Testis (tissue), 3 donors: ENCODE results near the gene FRMD5. TPM values are rescaled to one million over a fixed set of nuclear protein-coding genes. Genes with fewer than 3 reads are reported as not detected.

Source experiments
- DNase-seq: peaks from one replicate; pipeline ENCODE4 v3.0.0-alpha.2; 2019
- H3K27ac ChIP-seq, 2 donors: fragments of 200-600 bp; sonication (generic); one replicate each; pipeline ENCODE4 v1.5.1; 2019
- H3K27me3 ChIP-seq: fragments of 200-600 bp; sonication (generic); one replicate; pipeline ENCODE4 v1.5.1; 2019
- H3K36me3 ChIP-seq: fragments of 200-600 bp; sonication (generic); one replicate; pipeline ENCODE4 v1.5.1; 2017; ENCODE audit warnings: low read depth; ENCODE audit errors: missing control alignments
- H3K4me1 ChIP-seq: fragments of 200-600 bp; sonication (generic); one replicate; pipeline ENCODE4 v1.5.1; 2019
- H3K4me3 ChIP-seq, 2 donors: fragments of 200-600 bp; sonication (generic); one replicate each; pipeline ENCODE4 v1.5.1; 2017 to 2019
- H3K9me3 ChIP-seq: fragments of 200-600 bp; sonication (generic); one replicate; pipeline ENCODE4 v1.5.1; 2017
- POLR2A ChIP-seq: fragments of 450-650 bp; IDR thresholded peaks from one replicate; pipeline ENCODE4 v1.6.1; 2017; ENCODE audit warnings: antibody characterized with exemption, mild to moderate bottlenecking, moderate library complexity
- WGBS, 2 donors: methylation state at CpG; one replicate each; pipeline ENCODE4 v1.1.5; 2018; 5-methylcytosine and 5-hydroxymethylcytosine counted together
- intact Hi-C: fragments of 100-400 bp; cut with DNase I; formaldehyde crosslinking; loops from one replicate; pipeline ENCODE4 v1.15.1; 2023; ENCODE audit warnings: low total_unique reads
- polyA plus RNA-seq: library from polyadenylated mRNA; stranded (reverse); fragments of 350-450 nt; fragmentation: Illumina TruSeq; extraction: RNeasy Lipid Tissue Mini Kit (QIAGEN cat#74804); gene quantifications from one replicate; pipeline ENCODE4 v1.2.3, GENCODE V29; 2014; ENCODE audit warnings: low read depth, low replicate concordance; ENCODE audit not compliant: insufficient read depth
- total RNA-seq, 2 donors: library from RNA; depleted of rRNA; stranded (reverse); fragments of >200 nt; gene quantifications; one replicate each; pipeline ENCODE4 v1.2.3, GENCODE V29; 2016
- TF ChIP-seq, protein P1 (sequence below), 3 experiments: fragments of 450-650 bp in 2 of 3; fragments of 200-600 bp in 1 of 3; sonication (generic) in 1 of 3; IDR thresholded peaks; one replicate each; pipeline ENCODE4 v1.5.1; 2016 to 2019; ENCODE audit warnings: antibody characterized with exemption in 3 of 3, mild to moderate bottlenecking in 2 of 3, moderate library complexity in 1 of 3

Gene FRMD5
- total and polyA plus RNA-seq, 3 donors from 2014 or later = 10.5 to 12.3 (median 10.6) TPM

DNA sequence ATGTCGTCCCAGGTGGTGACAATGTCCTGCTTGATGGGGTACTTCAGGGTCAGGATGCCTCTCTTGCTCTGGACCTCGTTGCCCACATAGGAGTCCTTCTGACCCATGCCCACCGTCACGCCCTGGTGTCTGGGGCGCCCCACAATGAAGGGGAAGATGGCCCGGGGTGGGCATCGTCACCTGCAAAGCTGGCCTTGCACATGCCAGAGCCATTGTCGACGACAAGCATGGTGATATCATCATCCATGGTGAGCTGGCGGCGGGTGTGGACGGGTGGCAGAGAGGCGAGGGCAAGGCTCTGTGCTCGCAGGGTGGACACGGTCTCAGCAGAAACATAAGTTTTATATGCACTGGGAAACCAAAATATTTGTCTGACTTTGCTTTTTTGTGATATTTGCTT lies 205.1 kb downstream of the FRMD5 start:
- Histone ChIP-seq H3K27ac (no peak overlapping the region), H3K9me3 (no peaks in the 10 kb centered on the region), H3K4me3 (no peak overlapping the region), H3K36me3 (no peaks in the 10 kb centered on the region), H3K4me1 (peaks cover 3% of the 10 kb centered on the region), H3K27me3 (no peaks in the 10 kb centered on the region)
- 95 to 96% methylated on average over 15 of the region's 15 CpGs for WGBS, 2 donors
- intact Hi-C loops = no loop called here
- no peak for DNase-seq
- TF ChIP-seq, protein P1, sequence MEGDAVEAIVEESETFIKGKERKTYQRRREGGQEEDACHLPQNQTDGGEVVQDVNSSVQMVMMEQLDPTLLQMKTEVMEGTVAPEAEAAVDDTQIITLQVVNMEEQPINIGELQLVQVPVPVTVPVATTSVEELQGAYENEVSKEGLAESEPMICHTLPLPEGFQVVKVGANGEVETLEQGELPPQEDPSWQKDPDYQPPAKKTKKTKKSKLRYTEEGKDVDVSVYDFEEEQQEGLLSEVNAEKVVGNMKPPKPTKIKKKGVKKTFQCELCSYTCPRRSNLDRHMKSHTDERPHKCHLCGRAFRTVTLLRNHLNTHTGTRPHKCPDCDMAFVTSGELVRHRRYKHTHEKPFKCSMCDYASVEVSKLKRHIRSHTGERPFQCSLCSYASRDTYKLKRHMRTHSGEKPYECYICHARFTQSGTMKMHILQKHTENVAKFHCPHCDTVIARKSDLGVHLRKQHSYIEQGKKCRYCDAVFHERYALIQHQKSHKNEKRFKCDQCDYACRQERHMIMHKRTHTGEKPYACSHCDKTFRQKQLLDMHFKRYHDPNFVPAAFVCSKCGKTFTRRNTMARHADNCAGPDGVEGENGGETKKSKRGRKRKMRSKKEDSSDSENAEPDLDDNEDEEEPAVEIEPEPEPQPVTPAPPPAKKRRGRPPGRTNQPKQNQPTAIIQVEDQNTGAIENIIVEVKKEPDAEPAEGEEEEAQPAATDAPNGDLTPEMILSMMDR (IDR thresholded peaks at IDR 0.05) = no peak
- TF ChIP-seq POLR2A = no peak

DNA sequence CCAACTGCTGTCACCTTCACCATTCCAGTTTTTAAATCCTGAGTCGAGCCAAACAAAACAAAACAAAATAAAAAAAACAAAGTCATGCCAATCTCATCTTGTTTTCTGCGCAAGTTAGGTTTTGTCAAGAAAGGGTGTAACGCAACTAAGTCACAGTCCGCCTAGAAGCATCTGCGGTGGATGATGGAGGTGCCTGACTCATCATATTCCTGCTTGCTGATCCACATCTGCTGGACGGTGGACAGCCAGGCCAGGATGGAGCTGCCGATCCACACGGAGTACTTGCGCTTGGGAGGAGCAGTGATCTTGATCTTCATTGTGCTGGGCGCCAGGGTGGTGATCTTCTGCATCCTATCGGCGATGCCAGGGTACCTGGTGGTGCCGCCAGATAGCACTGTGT lies 206.2 kb downstream of the FRMD5 start:
- WGBS, 2 donors = 95 to 96% methylated on average over 7 to 10 of the region's 13 CpGs
- H3K4me3 ChIP-seq = no peak overlapping the region
- H3K36me3 ChIP-seq = no peaks in the 10 kb centered on the region
- TF ChIP-seq POLR2A = no peak
- TF ChIP-seq, protein P1 (IDR thresholded peaks at IDR 0.05) = no peak
- no peak overlapping the region for H3K27ac ChIP-seq
- H3K4me1 ChIP-seq = peaks cover 3% of the 10 kb centered on the region
- intact Hi-C loops = no loop called here
- DNase-seq = no peak
- H3K9me3 ChIP-seq = no peaks in the 10 kb centered on the region
- H3K27me3 ChIP-seq = no peaks in the 10 kb centered on the region

DNA sequence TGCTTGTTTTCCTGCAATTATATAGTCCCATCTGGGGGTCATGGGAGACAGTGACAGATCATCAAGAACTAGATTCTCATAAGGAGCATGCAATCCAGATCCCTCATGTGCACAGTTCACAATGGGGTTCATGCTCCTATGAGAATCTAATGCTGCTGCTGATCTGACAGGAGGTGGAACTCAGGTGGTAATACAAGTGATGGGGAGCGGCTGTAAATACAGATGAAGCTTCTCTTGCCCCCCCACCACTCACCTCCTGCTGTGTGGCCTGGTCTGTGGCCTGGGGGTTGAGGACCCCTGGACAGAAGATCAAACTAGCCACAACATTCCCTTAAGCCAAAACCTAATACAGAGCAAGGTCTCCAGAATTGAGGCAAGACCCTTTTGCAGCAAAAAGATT lies 207.1 kb downstream of the FRMD5 start:
- intact Hi-C loops = no loop called here
- no peak for DNase-seq
- Histone ChIP-seq H3K9me3 (no peaks in the 10 kb centered on the region), H3K4me3 (no peak overlapping the region), H3K27ac (no peak overlapping the region), H3K36me3 (no peaks in the 10 kb centered on the region), H3K4me1 (peaks cover 3% of the 10 kb centered on the region), H3K27me3 (no peaks in the 10 kb centered on the region)
- TF ChIP-seq, protein P1 (IDR thresholded peaks at IDR 0.05) = no peak
- no peak for TF ChIP-seq POLR2A
- 83 to 92% methylated on average over 1 of the region's 1 CpG for WGBS, 2 donors

DNA sequence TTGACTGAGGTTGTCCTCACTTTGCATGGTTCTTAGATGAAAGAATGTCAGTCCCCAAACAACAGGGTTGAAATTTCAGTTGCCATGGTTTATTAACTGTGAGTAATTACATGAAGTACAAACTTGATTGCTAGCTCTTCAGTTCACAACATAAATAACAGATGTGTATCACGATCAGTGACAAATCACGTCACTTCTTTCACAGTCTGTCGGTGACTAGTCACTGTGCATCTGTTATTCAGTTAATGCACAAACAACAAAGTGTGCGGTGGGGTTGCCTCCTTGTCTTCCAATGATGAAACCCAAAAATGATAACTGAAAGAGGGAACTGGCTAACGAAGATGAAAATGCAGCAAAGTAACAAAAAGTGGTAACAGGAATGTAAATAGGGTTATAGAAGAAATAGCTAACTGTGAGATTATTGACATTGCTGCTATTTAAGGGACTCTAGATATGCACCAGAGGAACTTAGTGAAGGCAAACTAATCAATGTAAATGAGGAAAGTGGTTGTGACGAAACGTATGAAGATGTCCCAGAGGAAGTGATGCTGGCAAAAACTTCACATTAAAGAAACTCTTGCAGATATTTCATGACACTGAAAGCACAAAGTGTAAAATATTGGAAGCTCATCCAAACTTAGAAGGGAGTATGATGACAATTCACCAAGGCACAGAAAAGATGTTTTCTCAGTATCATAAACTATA lies 208.9 kb downstream of the FRMD5 start:
- no peak overlapping the region for H3K4me3 ChIP-seq
- H3K9me3 ChIP-seq = no peaks in the 10 kb centered on the region
- 71 to 73% methylated on average over 7 of the region's 7 CpGs for WGBS, 2 donors
- no peak for TF ChIP-seq POLR2A
- TF ChIP-seq, protein P1 (IDR thresholded peaks at IDR 0.05) = no peak
- no peak overlapping the region for H3K27ac ChIP-seq
- no peaks in the 10 kb centered on the region for H3K36me3 ChIP-seq
- intact Hi-C loops = no loop called here
- no peak for DNase-seq
- no peaks in the 10 kb centered on the region for H3K27me3 ChIP-seq
- H3K4me1 ChIP-seq = peaks cover 1% of the 10 kb centered on the region

DNA sequence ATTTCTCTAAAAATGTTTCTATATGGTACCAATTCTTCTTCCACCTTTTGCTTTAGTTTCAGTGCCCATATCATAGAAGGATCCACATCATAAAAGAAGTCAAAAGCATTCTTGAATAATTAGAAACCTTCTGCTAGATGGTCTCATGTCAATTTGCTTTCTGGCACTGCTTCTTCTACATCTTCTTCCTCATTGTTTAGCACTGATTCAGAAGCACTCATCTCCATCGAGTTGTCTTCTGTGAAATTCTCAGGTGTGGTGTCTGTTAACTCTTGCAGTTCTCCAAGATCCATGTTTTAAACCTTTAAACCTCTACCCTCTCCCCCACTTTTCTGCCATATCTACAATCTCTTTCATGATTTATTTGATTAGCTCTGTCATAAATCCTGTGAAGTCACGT lies 213.5 kb downstream of the FRMD5 start:
- H3K9me3 ChIP-seq = no peaks in the 10 kb centered on the region
- no peaks in the 10 kb centered on the region for H3K36me3 ChIP-seq
- no peak overlapping the region for H3K27ac ChIP-seq
- TF ChIP-seq POLR2A = no peak
- TF ChIP-seq, protein P1 (IDR thresholded peaks at IDR 0.05) = no peak
- intact Hi-C loops = no loop called here
- 76 to 77% methylated on average over 2 of the region's 2 CpGs for WGBS, 2 donors
- DNase-seq = no peak
- H3K4me3 ChIP-seq = no peak overlapping the region
- H3K27me3 ChIP-seq = no peaks in the 10 kb centered on the region
- H3K4me1 ChIP-seq = no peaks in the 10 kb centered on the region
